WTC11 (cell line): ENCODE measurements around the gene FBRSL1. TPM values are rescaled to one million over a fixed set of nuclear protein-coding genes. Genes with fewer than 3 reads are reported as not detected.

Source experiments
- ATAC-seq: fragments of 200-7000 bp; cut with Tn5 transposase; 2 replicates; pipeline ENCODE4 v1.10.0; 2021; ENCODE audit warnings: mild to moderate bottlenecking, moderate library complexity
- CTCF ChIA-PET: fragments of 300-600 bp; sonication (Branson Sonifier 250); formaldehyde crosslinking; loops from one replicate; lab custom pipeline; 2021; ENCODE audit warnings: antibody characterized with exemption; lab: Charles Lee
- POLR2A ChIA-PET: fragments of 350-600 bp; sonication (Branson Sonifier 250); formaldehyde crosslinking; loops from one replicate; lab custom pipeline; 2021; ENCODE audit warnings: antibody characterized with exemption; lab: Charles Lee
- DNase-seq: peaks from one replicate; pipeline ENCODE4 v3.0.0; 2021; ENCODE audit warnings: low spot score
- H3K27ac Mint-ChIP-seq: 2 replicates; pipeline ENCODE4 v1.8.0; 2021; ENCODE audit warnings: mixed read lengths
- H3K27me3 Mint-ChIP-seq: 2 replicates; pipeline ENCODE4 v1.8.0; 2021; ENCODE audit warnings: low read depth, mild to moderate bottlenecking, moderate library complexity, mixed read lengths
- H3K36me3 Mint-ChIP-seq: 2 replicates; pipeline ENCODE4 v1.8.0; 2021; ENCODE audit warnings: mixed read lengths
- H3K4me1 Mint-ChIP-seq: 2 replicates; pipeline ENCODE4 v1.8.0; 2022; ENCODE audit warnings: mixed read lengths
- H3K4me3 Mint-ChIP-seq: 2 replicates; pipeline ENCODE4 v1.8.0; 2021; ENCODE audit warnings: mild to moderate bottlenecking, moderate library complexity, mixed read lengths
- H3K9me3 Mint-ChIP-seq: 2 replicates; pipeline ENCODE4 v1.8.0; 2021; ENCODE audit warnings: mixed read lengths
- ATF3 ChIP-seq: sonication (generic); formaldehyde crosslinking; conservative IDR thresholded peaks from 2 replicates; pipeline ENCODE4 v1.8.1; 2022; ENCODE audit warnings: mild to moderate bottlenecking, missing genetic modification reagents
- E2F1 ChIP-seq: sonication (generic); formaldehyde crosslinking; IDR thresholded peaks from 2 replicates; pipeline ENCODE4 v1.8.0; 2022; ENCODE audit warnings: mild to moderate bottlenecking, missing genetic modification reagents
- ESRRA ChIP-seq: sonication (generic); formaldehyde crosslinking; IDR thresholded peaks from 2 replicates; pipeline ENCODE4 v1.8.1; 2022; ENCODE audit warnings: mild to moderate bottlenecking, missing genetic modification reagents, borderline replicate concordance
- ETV6 ChIP-seq: sonication (generic); formaldehyde crosslinking; IDR thresholded peaks from 2 replicates; pipeline ENCODE4 v1.8.1; 2022; ENCODE audit warnings: mild to moderate bottlenecking, missing genetic modification reagents
- GABPB1 ChIP-seq: sonication (generic); formaldehyde crosslinking; IDR thresholded peaks from 2 replicates; pipeline ENCODE4 v1.8.1; 2023; ENCODE audit warnings: mild to moderate bottlenecking, missing genetic modification reagents
- GRHL2 ChIP-seq: fragments of 250-450 bp; sonication (Bioruptor Pico); IDR thresholded peaks from 2 replicates; pipeline ENCODE4 v1.8.0; 2022; ENCODE audit warnings: mild to moderate bottlenecking, moderate library complexity; ENCODE audit not compliant: insufficient replicate concordance, severe bottlenecking
- HMGA2 ChIP-seq: fragments of 250-450 bp; sonication (Bioruptor Pico); IDR thresholded peaks from 2 replicates; pipeline ENCODE4 v1.4.0; 2021; ENCODE audit warnings: mild to moderate bottlenecking, moderate library complexity
- IRF1 ChIP-seq: sonication (generic); formaldehyde crosslinking; IDR thresholded peaks from 2 replicates; pipeline ENCODE4 v1.8.0; 2023; ENCODE audit warnings: missing genetic modification reagents
- IRF2 ChIP-seq: sonication (generic); formaldehyde crosslinking; IDR thresholded peaks from 2 replicates; pipeline ENCODE4 v1.8.0; 2022; ENCODE audit warnings: low read depth, missing genetic modification reagents, borderline replicate concordance
- RELA ChIP-seq: sonication (generic); formaldehyde crosslinking; IDR thresholded peaks from 2 replicates; pipeline ENCODE4 v1.8.1; 2022; ENCODE audit warnings: missing genetic modification reagents, mild to moderate bottlenecking, borderline replicate concordance
- RORB ChIP-seq: fragments of 250-450 bp; sonication (Bioruptor Pico); IDR thresholded peaks from 2 replicates; pipeline ENCODE4 v1.9.0; 2021; ENCODE audit warnings: mild to moderate bottlenecking
- SOX15 ChIP-seq: fragments of 250-450 bp; sonication (Bioruptor Pico); IDR thresholded peaks from 2 replicates; pipeline ENCODE4 v1.9.0; 2021; ENCODE audit warnings: mild to moderate bottlenecking
- TEAD1 ChIP-seq: sonication (generic); formaldehyde crosslinking; IDR thresholded peaks from 2 replicates; pipeline ENCODE4 v1.8.0; 2022; ENCODE audit warnings: mild to moderate bottlenecking, missing genetic modification reagents
- TEAD4 ChIP-seq: sonication (generic); formaldehyde crosslinking; IDR thresholded peaks from 2 replicates; pipeline ENCODE4 v1.8.0; 2022; ENCODE audit warnings: mild to moderate bottlenecking, missing genetic modification reagents
- TP53 ChIP-seq: sonication (generic); formaldehyde crosslinking; IDR thresholded peaks from 2 replicates; pipeline ENCODE4 v1.8.1; 2023; ENCODE audit warnings: mild to moderate bottlenecking, missing genetic modification reagents
- USF1 ChIP-seq: sonication (generic); formaldehyde crosslinking; IDR thresholded peaks from 2 replicates; pipeline ENCODE4 v1.8.0; 2022; ENCODE audit warnings: mild to moderate bottlenecking, missing genetic modification reagents
- ZBTB21 ChIP-seq: sonication (generic); formaldehyde crosslinking; IDR thresholded peaks from 2 replicates; pipeline ENCODE4 v1.8.1; 2023; ENCODE audit warnings: mild to moderate bottlenecking, missing genetic modification reagents, borderline replicate concordance
- ZNF263 ChIP-seq: sonication (generic); formaldehyde crosslinking; IDR thresholded peaks from 2 replicates; pipeline ENCODE4 v1.8.1; 2022; ENCODE audit warnings: low read depth, mild to moderate bottlenecking, moderate library complexity, missing genetic modification reagents
- ZNF317 ChIP-seq: sonication (generic); formaldehyde crosslinking; IDR thresholded peaks from 2 replicates; pipeline ENCODE4 v1.8.1; 2023; ENCODE audit warnings: low read depth, mild to moderate bottlenecking, moderate library complexity, missing genetic modification reagents, borderline replicate concordance
- ZNF416 ChIP-seq: fragments of 250-450 bp; sonication (Bioruptor Pico); IDR thresholded peaks from 2 replicates; pipeline ENCODE4 v1.9.0; 2021; ENCODE audit warnings: mild to moderate bottlenecking, inconsistent platforms
- ZNF423 ChIP-seq: fragments of 250-450 bp; sonication (Bioruptor Pico); IDR thresholded peaks from 2 replicates; pipeline ENCODE4 v2.1.2; 2022; ENCODE audit warnings: mild to moderate bottlenecking, moderate library complexity
- ZNF425 ChIP-seq: fragments of 250-450 bp; sonication (Bioruptor Pico); conservative IDR thresholded peaks from 2 replicates; pipeline ENCODE4 v1.9.0; 2021; ENCODE audit warnings: mild to moderate bottlenecking
- ZNF532 ChIP-seq: fragments of 250-450 bp; sonication (Bioruptor Pico); IDR thresholded peaks from 2 replicates; pipeline ENCODE4 v1.9.0; 2021; ENCODE audit warnings: mild to moderate bottlenecking, borderline replicate concordance
- total RNA-seq: library from RNA; stranded (reverse); gene quantifications from 3 replicates; pipeline ENCODE4 v1.2.3, GENCODE V29; 2021

FBRSL1 gene
- total RNA-seq, 1 experiment from 2014 or later: 129 TPM

GRCh38 chr12:132528564-132529106 is 38.7 kb downstream of the FBRSL1 start:
- TF ChIP-seq GABPB1 (CRISPR knock-in tag) (no peak), ZBTB21 (CRISPR knock-in tag) (no peak), SOX15 (no peak), ZNF317 (CRISPR knock-in tag) (no peak), E2F1 (no peak), TEAD4 (CRISPR knock-in tag) (no peak), RELA (CRISPR knock-in tag) (no peak), ESRRA (CRISPR knock-in tag) (no peak), ZNF425 (no peak), ATF3 (CRISPR knock-in tag) (no peak), IRF2 (CRISPR knock-in tag) (no peak), TEAD1 (CRISPR knock-in tag) (no peak), TP53 (CRISPR knock-in tag) (no peak), RORB (CRISPR knock-in tag) (no peak), IRF1 (no peak)
- TF ChIP-seq, all 79 proteins: peak for 0
- no peak overlapping the region for H3K27ac Mint-ChIP-seq
- H3K9me3 Mint-ChIP-seq: peaks cover 18% of the 10 kb centered on the region
- ChIA-PET POLR2A (no interaction called here), CTCF (interaction anchor here (0.8 to 2.3 kb wide), 2 partner anchors 9 to 115 kb away, joined by 3 to 7 read pairs; no protein-coding TSS in a partner anchor)
- H3K4me3 Mint-ChIP-seq: no peak overlapping the region
- peaks cover 20% of the 10 kb centered on the region for H3K36me3 Mint-ChIP-seq
- ATAC-seq (no peak), DNase-seq (no peak)
- peaks cover 33% of the 10 kb centered on the region for H3K27me3 Mint-ChIP-seq
- H3K4me1 Mint-ChIP-seq: peaks cover 5% of the 10 kb centered on the region

- Mint-ChIP-seq H3K9me3 (peaks cover 21% of the 10 kb centered on the region), H3K4me1 (peaks cover 5% of the 10 kb centered on the region), H3K27ac (no peak overlapping the region), H3K27me3 (peaks cover 37% of the 10 kb centered on the region), H3K4me3 (no peak overlapping the region), H3K36me3 (peaks cover 23% of the 10 kb centered on the region)
- no peak for TF ChIP-seq ZNF263 (CRISPR knock-in tag)
- no peak for TF ChIP-seq HMGA2 (CRISPR knock-in tag)
- TF ChIP-seq ZNF532 (CRISPR knock-in tag): no peak
- TF ChIP-seq ETV6 (CRISPR knock-in tag): no peak
- TF ChIP-seq ZNF416 (CRISPR knock-in tag): no peak
- TF ChIP-seq ZBTB21 (CRISPR knock-in tag): no peak
- no peak for TF ChIP-seq USF1 (CRISPR knock-in tag)
- TF ChIP-seq ZNF423 (CRISPR knock-in tag): no peak
- TF ChIP-seq GRHL2 (CRISPR knock-in tag): no peak
- DNase-seq: no peak
- ChIA-PET POLR2A (no interaction called here), CTCF (interaction anchor here (2.3 kb wide), 1 partner anchor 10 kb away, joined by 7 read pairs; no protein-coding TSS in a partner anchor)
- no peak for ATAC-seq
Observed at GRCh38 chr12:132529156-132529839, 39.3 kb downstream of the FBRSL1 start.
